Stimulated activated naive CD4-positive, alpha-beta T cell (primary cell): ENCODE data around the gene MLXIP.

Experiments used
- DNase-seq, 6 experiments: peaks; one replicate each; lab custom pipeline; 2025; lab: John Stamatoyannopoulos, UW

Gene MLXIP

DNA sequence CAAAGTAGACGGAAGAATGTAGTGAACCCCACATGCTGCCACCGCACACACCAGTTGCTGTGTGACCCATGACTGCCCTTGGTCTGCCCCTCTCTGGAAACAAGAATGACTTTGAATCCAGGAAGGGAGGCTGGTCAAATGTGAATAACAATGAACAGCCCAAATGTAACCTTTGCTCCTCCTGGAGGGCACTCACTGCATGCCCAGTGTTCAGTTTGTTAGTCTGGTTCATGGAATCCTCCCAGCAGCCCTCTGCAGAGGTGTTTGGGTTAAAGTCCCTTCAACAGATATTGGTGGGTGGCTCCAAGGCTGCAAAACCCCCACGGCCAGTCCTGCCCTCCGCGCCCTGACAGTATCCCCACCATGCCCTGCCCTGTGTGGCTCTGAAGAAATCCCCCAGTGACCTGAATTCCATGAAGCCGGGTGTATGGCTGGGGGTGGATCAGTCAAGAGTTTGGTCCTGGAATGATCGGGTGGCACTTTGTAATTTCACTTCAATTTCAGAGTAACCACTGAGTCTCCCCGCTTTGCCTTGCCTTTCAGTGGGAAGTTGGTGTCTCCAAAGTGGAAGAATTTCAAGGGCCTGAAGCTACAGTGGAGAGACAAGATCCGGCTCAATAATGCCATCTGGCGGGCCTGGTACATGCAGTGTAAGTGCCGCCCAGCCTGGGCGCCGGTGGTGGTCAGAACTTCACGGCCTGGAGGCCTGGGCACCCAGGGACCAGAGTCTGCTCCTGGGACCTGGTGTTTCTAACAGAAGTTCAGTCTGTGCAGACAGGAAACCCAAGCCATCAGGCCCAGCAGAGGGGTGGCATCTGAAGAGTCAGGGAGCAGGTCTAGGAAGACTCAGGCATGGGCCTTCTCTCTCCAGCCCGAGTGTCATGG, 48.4 kb downstream of the MLXIP start:
- no peak for DNase-seq

DNA sequence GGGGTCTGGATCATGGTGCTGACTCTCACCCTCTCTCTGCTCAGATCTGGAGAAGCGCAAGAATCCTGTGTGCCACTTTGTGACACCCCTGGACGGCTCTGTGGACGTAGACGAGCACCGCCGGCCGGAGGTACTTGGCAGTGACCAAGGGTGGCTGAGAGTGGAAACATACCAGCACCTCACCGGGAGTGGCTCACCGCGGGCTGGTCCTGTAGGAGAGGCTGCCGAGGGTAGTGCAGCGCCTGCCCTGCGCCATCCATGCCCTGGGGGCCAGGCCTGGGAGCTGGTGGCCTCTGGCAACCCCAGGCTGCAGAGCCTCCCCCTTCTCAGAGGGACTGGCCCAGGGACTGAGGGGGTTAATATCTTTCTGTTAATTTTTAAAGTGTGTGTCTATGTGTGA, 49.3 kb downstream of the MLXIP start:
- no peak for DNase-seq

GRCh38 chr12:122128481-122128880, 49.9 kb downstream of the MLXIP start:
- DNase-seq, result no peak

GRCh38 chr12:122129131-122129530, 50.6 kb downstream of the MLXIP start:
- DNase-seq, result no peak

- DNase-seq, result no peak
These were observed 51.6 kb downstream of the MLXIP start for GRCh38 chr12:122130150-122130549.

DNA sequence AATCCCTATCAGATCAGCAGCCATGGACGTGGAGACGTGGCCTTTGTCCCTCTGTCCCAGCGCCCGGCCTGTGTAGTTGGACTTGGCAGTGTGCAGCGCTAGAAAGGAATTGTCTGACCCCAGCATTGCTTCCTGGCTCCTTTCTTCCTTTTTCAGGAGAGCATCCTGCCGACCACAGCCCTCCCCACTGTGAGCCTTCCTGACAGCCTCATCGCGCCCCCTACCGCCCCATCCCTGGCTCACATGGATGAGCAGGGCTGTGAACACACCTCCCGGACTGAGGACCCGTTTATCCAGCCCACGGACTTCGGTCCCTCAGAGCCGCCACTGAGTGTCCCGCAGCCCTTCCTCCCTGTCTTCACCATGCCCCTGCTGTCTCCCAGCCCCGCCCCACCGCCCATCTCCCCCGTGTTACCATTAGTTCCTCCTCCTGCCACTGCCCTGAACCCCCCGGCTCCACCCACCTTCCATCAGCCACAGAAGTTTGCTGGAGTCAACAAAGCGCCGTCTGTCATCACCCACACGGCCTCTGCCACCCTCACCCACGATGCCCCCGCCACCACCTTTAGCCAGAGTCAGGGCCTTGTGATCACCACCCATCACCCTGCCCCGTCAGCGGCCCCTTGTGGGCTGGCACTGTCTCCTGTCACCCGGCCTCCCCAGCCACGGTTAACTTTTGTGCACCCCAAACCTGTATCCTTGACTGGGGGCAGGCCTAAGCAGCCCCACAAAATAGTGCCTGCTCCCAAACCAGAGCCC, 54.8 kb downstream of the MLXIP start:
- no peak for DNase-seq

DNA sequence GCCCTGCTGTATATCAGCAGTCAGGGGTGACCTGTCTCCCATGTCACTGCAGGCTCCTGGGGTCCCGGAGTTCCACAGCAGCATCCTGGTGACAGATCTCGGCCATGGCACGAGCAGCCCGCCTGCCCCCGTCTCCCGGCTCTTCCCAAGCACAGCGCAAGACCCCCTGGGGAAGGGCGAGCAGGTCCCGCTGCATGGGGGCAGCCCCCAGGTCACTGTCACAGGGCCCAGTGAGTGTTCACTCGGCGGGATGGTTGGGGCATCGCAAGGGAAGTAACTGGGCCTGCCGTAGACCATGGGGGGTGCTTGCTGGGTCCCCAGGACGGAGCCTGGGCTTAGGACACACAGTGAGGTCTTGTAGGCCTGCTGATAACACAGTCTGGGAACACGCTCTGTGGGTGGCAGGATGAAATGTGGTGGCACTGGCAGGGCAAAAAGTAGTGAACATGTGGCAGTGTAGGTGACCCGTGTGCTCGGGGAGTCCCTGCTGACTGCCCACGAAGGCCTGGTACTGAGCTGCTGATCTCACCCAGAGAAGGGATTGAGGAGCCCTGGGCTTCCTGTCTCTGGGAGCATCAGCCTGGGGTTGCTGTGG, 57.0 kb downstream of the MLXIP start:
- DNase-seq, result no peak

- DNase-seq, result no peak
These were observed 58.7 kb downstream of the MLXIP start for GRCh38 chr12:122137229-122137628.

- DNase-seq, result no peak
These were observed 59.1 kb downstream of the MLXIP start for GRCh38 chr12:122137681-122138080.

DNA sequence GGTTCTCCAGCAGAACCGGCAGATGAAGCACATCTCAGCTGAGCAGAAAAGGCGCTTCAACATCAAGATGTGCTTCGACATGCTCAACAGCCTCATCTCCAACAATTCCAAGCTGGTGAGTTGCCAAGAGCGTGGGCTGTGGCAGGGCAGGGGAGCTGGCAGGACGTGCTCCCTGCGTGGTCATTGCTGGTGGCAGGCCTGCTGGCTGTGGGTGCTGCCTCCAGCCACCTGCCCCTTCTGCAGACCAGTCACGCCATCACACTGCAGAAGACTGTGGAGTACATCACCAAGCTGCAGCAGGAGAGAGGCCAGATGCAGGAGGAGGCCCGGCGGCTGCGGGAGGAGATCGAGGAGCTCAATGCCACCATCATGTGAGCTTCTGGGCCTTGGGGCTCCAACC, 59.6 kb downstream of the MLXIP start:
- DNase-seq, result no peak

- DNase-seq, result no peak
These were observed 60.1 kb downstream of the MLXIP start for GRCh38 chr12:122138616-122139015.

DNA sequence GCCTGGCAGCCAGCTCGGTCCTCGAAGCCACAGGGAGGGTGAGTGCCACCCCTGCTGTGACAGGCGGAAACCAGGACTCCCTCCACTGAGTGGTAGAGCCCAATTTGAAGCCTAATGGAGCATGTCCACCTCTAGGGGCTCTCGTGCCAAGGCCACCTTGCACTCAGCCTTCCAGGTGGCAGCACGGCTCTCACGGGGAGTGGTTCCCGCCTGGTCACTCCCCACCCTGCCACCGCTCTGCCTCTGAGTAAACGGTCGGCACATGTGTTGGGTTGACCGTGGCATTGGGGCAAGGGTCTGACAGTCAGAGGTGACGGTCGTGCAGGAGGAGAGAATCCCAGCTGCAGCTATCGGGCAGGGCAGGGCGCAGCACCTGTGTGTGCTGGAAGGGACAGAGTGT, 60.7 kb downstream of the MLXIP start:
- DNase-seq, result no peak

DNA sequence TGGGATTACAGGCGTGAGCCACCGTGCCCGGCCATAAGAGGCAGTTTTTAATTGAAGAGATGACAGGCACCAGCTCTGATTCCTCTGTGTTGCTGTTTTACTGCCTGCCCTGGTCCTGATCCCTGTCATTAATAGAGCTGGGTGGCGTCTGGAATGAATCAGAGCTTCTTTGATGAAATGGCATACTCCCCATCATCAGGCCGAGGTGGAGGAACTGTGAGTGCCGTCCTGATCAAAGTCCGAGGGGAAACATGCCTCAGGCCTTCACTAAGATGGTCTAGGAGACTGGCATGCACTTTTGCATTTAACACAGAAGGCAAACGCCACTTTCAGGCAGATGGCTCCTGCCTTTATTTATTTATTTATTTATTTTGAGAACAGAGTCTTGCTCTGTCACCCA, 61.4 kb downstream of the MLXIP start:
- no peak for DNase-seq

DNA sequence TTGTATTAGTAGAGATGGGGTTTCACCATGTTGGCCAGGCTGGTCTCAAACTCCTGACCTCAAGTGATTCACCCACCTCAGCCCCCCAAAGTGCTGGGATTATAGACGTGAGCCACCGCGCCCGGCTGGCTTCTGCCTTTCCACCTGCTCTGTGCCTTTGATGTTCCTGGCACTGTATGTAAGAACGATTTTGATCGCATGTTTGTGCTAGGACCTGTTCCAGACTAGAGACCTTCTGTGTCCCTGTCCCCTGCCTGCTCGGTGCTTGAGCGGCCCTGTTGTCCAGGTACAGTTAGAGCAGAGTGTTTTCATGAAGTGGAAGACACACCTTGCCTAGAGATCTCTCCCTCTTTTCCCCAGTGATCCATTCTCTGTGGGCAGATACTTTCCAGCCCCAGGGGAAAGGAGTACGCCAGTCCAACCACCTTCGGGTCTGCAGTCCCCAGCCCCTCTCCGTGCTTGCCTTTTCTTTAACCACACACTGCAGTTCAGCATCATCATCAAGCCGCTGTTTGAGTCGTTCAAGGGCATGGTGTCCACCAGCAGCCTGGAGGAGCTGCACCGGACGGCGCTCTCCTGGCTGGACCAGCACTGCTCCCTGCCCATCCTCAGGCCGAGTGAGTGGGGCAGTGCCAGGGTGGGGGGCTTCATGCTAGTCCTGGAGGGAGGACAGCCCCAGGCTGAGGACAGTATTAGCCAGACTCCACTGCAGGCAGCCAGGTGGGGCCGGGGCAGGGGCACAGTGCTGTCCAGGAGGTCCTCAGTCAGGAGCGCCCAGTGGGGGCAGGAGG, 62.1 kb downstream of the MLXIP start:
- DNase-seq, result no peak

GRCh38 chr12:122141911-122142725, 63.6 kb downstream of the MLXIP start:
- DNase-seq, result no peak

- no peak for DNase-seq
These were observed 64.3 kb downstream of the MLXIP start for GRCh38 chr12:122142857-122143256.

DNA sequence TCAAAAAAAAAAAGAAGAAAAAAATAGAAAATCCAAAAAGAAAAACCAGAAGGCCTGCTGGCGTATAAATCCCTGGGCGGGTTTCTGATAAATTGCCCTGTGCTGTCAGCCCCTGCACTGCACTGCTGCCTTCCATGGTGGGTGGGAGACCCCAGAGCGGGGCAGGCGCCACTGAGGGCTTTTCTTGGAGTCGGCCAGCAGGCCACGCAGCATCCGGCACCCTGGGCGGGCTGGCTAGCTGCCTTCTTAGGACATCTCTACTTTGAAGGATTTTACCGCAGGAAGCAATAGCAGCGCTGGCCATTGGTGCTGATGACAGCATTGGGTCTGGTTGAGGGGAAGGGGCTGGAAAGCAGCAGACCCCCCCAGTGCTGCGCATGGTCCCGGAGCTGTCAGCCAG, 66.3 kb downstream of the MLXIP start:
- DNase-seq, result no peak

GRCh38 chr12:122145505-122146330, 67.2 kb downstream of the MLXIP start:
- DNase-seq, result no peak

GRCh38 chr12:122147514-122148290, 69.1 kb downstream of the MLXIP start:
- DNase-seq, result no peak

GRCh38 chr12:122148657-122149056, 70.1 kb downstream of the MLXIP start:
- DNase-seq, result no peak
